OCI-LY7 (cell line): ENCODE results near the gene ZNF432. TPM values are rescaled to one million over a fixed set of nuclear protein-coding genes. Genes with fewer than 3 reads are reported as not detected.

Experiments
- BruUV-seq: library from RNA; stranded (reverse); fragments of 400-500 nt; replicated peaks from 2 replicates; lab custom pipeline; 2021; lab: Mats Ljungman, UMichigan
- CTCF ChIA-PET: fragments of 300-600 bp; sonication (Branson Sonifier 250); formaldehyde crosslinking; loops from one replicate; lab custom pipeline; 2022; ENCODE audit warnings: antibody characterized with exemption; ENCODE audit not compliant: unreplicated experiment; lab: Charles Lee
- POLR2A ChIA-PET: fragments of 300-600 bp; sonication (Branson Sonifier 250); formaldehyde crosslinking; loops from one replicate; lab custom pipeline; 2022; ENCODE audit warnings: antibody characterized with exemption; lab: Charles Lee
- DNase-seq: peaks from one replicate; pipeline ENCODE4 v3.0.0-alpha.2; 2015; ENCODE audit warnings: low spot score
- H2AFZ ChIP-seq: fragments of 200-600 bp; sonication (generic), shearing (Covaris generic); 2 replicates; pipeline ENCODE4 v1.6.1; 2014; ENCODE audit warnings: mild to moderate bottlenecking, antibody characterized with exemption, low read length, moderate library complexity
- H3K27ac ChIP-seq: fragments of 200-600 bp; sonication (generic); 2 replicates; pipeline ENCODE4 v1.5.1; 2014; ENCODE audit warnings: mixed run types, low read depth, mild to moderate bottlenecking, moderate library complexity, low read length, inconsistent platforms; ENCODE audit not compliant: poor library complexity, severe bottlenecking
- H3K36me3 ChIP-seq: fragments of 200-600 bp; sonication (generic); 2 replicates; pipeline ENCODE4 v1.6.1; 2014; ENCODE audit warnings: mild to moderate bottlenecking, antibody characterized with exemption, low read length, moderate library complexity, mixed read lengths; ENCODE audit not compliant: insufficient read depth
- H3K4me1 ChIP-seq: fragments of 200-600 bp; sonication (generic); 2 replicates; pipeline ENCODE4 v1.5.1; 2014; ENCODE audit warnings: mild to moderate bottlenecking, low read length; ENCODE audit not compliant: insufficient read depth, poor library complexity, severe bottlenecking
- H3K4me2 ChIP-seq: fragments of 200-600 bp; sonication (generic); 2 replicates; pipeline ENCODE4 v1.6.1; 2014; ENCODE audit warnings: mild to moderate bottlenecking, low read length
- H3K4me3 ChIP-seq: fragments of 200-600 bp; sonication (generic); 2 replicates; pipeline ENCODE4 v1.5.1; 2014; ENCODE audit warnings: mild to moderate bottlenecking, low read depth, low read length; ENCODE audit not compliant: poor library complexity, severe bottlenecking
- H3K79me2 ChIP-seq: fragments of 200-600 bp; sonication (generic); 2 replicates; pipeline ENCODE4 v1.6.1; 2016; ENCODE audit warnings: low read depth, mild to moderate bottlenecking, low read length, moderate library complexity, mixed read lengths; ENCODE audit not compliant: insufficient read depth
- H3K9me2 ChIP-seq: fragments of 200-600 bp; sonication (generic); 2 replicates; pipeline ENCODE4 v1.6.1; 2016; ENCODE audit warnings: mild to moderate bottlenecking, low read length, mixed read lengths; ENCODE audit not compliant: insufficient read depth
- H3K9me3 ChIP-seq: fragments of 200-600 bp; sonication (generic); 2 replicates; pipeline ENCODE4 v1.6.1; 2014; ENCODE audit warnings: mild to moderate bottlenecking, mixed run types, low read length, mixed read lengths
- H4K20me1 ChIP-seq: fragments of 200-600 bp; sonication (generic); 2 replicates; pipeline ENCODE4 v1.6.1; 2014; ENCODE audit warnings: mild to moderate bottlenecking, antibody characterized with exemption, low read length, moderate library complexity, mixed read lengths; ENCODE audit not compliant: insufficient read depth
- EZH2phosphoT487 ChIP-seq: fragments of 200-600 bp; sonication (generic); IDR thresholded peaks from 2 replicates; pipeline ENCODE4 v1.6.1; 2018; ENCODE audit warnings: low read depth, borderline replicate concordance, mild to moderate bottlenecking, mixed run types, antibody characterized with exemption, low read length, moderate library complexity, mixed read lengths
- intact Hi-C: fragments of 100-400 bp; cut with micrococcal nuclease; formaldehyde crosslinking; loops from one replicate; pipeline ENCODE4 v1.10.0; 2022; ENCODE audit not compliant: unreplicated experiment
- total RNA-seq, 2 experiments: library from RNA; depleted of rRNA in 1 of 2; stranded (reverse); fragments of >200 nt in 1 of 2; shearing (Covaris generic) in 1 of 2; gene quantifications; 2 replicates each; pipeline ENCODE4 v1.2.3, GENCODE V29; 2014 to 2022
- TF ChIP-seq, protein P1 (sequence below): fragments of 200-600 bp; sonication (generic); conservative IDR thresholded peaks from 2 replicates; pipeline ENCODE4 v1.5.1; 2014; ENCODE audit warnings: mild to moderate bottlenecking, antibody characterized with exemption, low read length, moderate library complexity, mixed read lengths

ZNF432 gene
- total RNA-seq, 2 experiments from 2014 or later = not detected

GRCh38 chr19:51983361-51983760, 65.3 kb downstream of the ZNF432 start:
- peaks cover 18% of the 10 kb centered on the region for H3K79me2 ChIP-seq
- H4K20me1 ChIP-seq = no peaks in the 10 kb centered on the region
- H2AFZ ChIP-seq = no peak overlapping the region
- intact Hi-C loops = no loop called here
- H3K27ac ChIP-seq = no peak overlapping the region
- ChIA-PET CTCF (no interaction called here), POLR2A (no interaction called here)
- H3K36me3 ChIP-seq = no peaks in the 10 kb centered on the region; the same call in 1 of the 2 replicates
- H3K4me2 ChIP-seq = no peak overlapping the region
- peaks cover 47% of the 10 kb centered on the region; the same call in 1 of the 2 replicates for H3K9me3 ChIP-seq
- DNase-seq = no peak
- TF ChIP-seq, protein P1, sequence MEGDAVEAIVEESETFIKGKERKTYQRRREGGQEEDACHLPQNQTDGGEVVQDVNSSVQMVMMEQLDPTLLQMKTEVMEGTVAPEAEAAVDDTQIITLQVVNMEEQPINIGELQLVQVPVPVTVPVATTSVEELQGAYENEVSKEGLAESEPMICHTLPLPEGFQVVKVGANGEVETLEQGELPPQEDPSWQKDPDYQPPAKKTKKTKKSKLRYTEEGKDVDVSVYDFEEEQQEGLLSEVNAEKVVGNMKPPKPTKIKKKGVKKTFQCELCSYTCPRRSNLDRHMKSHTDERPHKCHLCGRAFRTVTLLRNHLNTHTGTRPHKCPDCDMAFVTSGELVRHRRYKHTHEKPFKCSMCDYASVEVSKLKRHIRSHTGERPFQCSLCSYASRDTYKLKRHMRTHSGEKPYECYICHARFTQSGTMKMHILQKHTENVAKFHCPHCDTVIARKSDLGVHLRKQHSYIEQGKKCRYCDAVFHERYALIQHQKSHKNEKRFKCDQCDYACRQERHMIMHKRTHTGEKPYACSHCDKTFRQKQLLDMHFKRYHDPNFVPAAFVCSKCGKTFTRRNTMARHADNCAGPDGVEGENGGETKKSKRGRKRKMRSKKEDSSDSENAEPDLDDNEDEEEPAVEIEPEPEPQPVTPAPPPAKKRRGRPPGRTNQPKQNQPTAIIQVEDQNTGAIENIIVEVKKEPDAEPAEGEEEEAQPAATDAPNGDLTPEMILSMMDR = no peak
- no peak for TF ChIP-seq EZH2phosphoT487
- peaks cover 4% of the 10 kb centered on the region for H3K4me1 ChIP-seq
- BruUV-seq = no TSS peak
- H3K9me2 ChIP-seq = no peaks in the 10 kb centered on the region
- no peak overlapping the region for H3K4me3 ChIP-seq

Other genes starting within 250 kb of the ZNF432 start
- 9.6 and 10.0 TPM in 2 replicates for gene ZNF577, start 160.9 kb downstream of the ZNF432 start, total RNA-seq (2014; rRNA removed; shearing (Covaris generic))
- gene ZNF577, start 160.9 kb downstream of the ZNF432 start, total RNA-seq (2022) = 2.0 and 3.3 TPM in 2 replicates
- gene ZNF649, start 143.8 kb downstream of the ZNF432 start, total RNA-seq (2014; rRNA removed; shearing (Covaris generic)) = 5.9 and 8.3 TPM in 2 replicates
- 2.4 and 3.6 TPM in 2 replicates for gene ZNF649, start 143.8 kb downstream of the ZNF432 start, total RNA-seq (2022)
- gene ZNF613, start 121.4 kb downstream of the ZNF432 start, total RNA-seq (2014; rRNA removed; shearing (Covaris generic)) = 4.6 and 10.0 TPM in 2 replicates
- 3.9 and 4.5 TPM in 2 replicates for gene ZNF613, start 121.4 kb downstream of the ZNF432 start, total RNA-seq (2022)
- gene ZNF350, start 62.0 kb downstream of the ZNF432 start, total RNA-seq (2014; rRNA removed; shearing (Covaris generic)) = 3.1 and 5.2 TPM in 2 replicates
- gene ZNF350, start 62.0 kb downstream of the ZNF432 start, total RNA-seq (2022) = 4.9 and 6.2 TPM in 2 replicates
- gene ZNF615, start 40.6 kb downstream of the ZNF432 start, total RNA-seq (2014; rRNA removed; shearing (Covaris generic)) = 0.03 TPM in 1 of 2 replicates, not detected in the other
- not detected in 2 replicates for gene ZNF615, start 40.6 kb downstream of the ZNF432 start, total RNA-seq (2022)
- 10.0 and 11.2 TPM in 2 replicates for gene ZNF614, start 20.5 kb downstream of the ZNF432 start, total RNA-seq (2014; rRNA removed; shearing (Covaris generic))
- gene ZNF614, start 20.5 kb downstream of the ZNF432 start, total RNA-seq (2022) = 8.9 and 9.0 TPM in 2 replicates
- gene ZNF841, start 46.9 kb upstream of the ZNF432 start, total RNA-seq (2014; rRNA removed; shearing (Covaris generic)) = not detected in 2 replicates
- gene ZNF841, start 46.9 kb upstream of the ZNF432 start, total RNA-seq (2022) = not detected in 2 replicates
- gene ZNF616, start 91.1 kb upstream of the ZNF432 start, total RNA-seq (2014; rRNA removed; shearing (Covaris generic)) = 3.8 and 5.2 TPM in 2 replicates
- gene ZNF616, start 91.1 kb upstream of the ZNF432 start, total RNA-seq (2022) = 7.1 and 7.2 TPM in 2 replicates
- gene ZNF836, start 122.8 kb upstream of the ZNF432 start, total RNA-seq (2014; rRNA removed; shearing (Covaris generic)) = 8.0 and 13.2 TPM in 2 replicates
- 14.8 and 20.7 TPM in 2 replicates for gene ZNF836, start 122.8 kb upstream of the ZNF432 start, total RNA-seq (2022)
- gene PPP2R1A, start 141.2 kb upstream of the ZNF432 start, total RNA-seq (2014; rRNA removed; shearing (Covaris generic)) = 117 and 154 TPM in 2 replicates
- gene PPP2R1A, start 141.2 kb upstream of the ZNF432 start, total RNA-seq (2022) = 207 and 208 TPM in 2 replicates
- 15.5 and 17.1 TPM in 2 replicates for gene ZNF766, start 220.7 kb upstream of the ZNF432 start, total RNA-seq (2014; rRNA removed; shearing (Covaris generic))
- gene ZNF766, start 220.7 kb upstream of the ZNF432 start, total RNA-seq (2022) = 15.8 and 26.4 TPM in 2 replicates
- gene ZNF480, start 248.3 kb upstream of the ZNF432 start, total RNA-seq (2014; rRNA removed; shearing (Covaris generic)) = 9.3 and 12.0 TPM in 2 replicates
- gene ZNF480, start 248.3 kb upstream of the ZNF432 start, total RNA-seq (2022) = 15.5 and 16.0 TPM in 2 replicates